Neural cell (in vitro differentiated cells): ENCODE data around the gene PSMG4. TPM values are rescaled to one million over a fixed set of nuclear protein-coding genes. Genes with fewer than 3 reads are reported as not detected.
"Not testable (repeated sequence)": the region's sequence is repeated elsewhere in the genome, so short reads cannot be mapped to it uniquely, and the experiment has no call there.

ENCODE experiments used
- H2AFZ ChIP-seq: fragments of 200-600, 300-800 bp; sonication (generic), shearing (Covaris generic); 2 replicates; pipeline ENCODE4 v1.6.0; 2014; ENCODE audit warnings: low read depth, mild to moderate bottlenecking, antibody characterized with exemption, low read length, moderate library complexity
- H3F3A ChIP-seq: fragments of 200-600 bp; shearing (Covaris generic); 2 replicates; pipeline ENCODE4 v1.6.1; 2016; ENCODE audit warnings: mild to moderate bottlenecking, moderate library complexity, mixed read lengths, antibody characterized with exemption, low read length; ENCODE audit not compliant: insufficient read depth, poor library complexity, severe bottlenecking
- H3K27ac ChIP-seq: fragments of 200-600, 300-800 bp; sonication (generic), shearing (Covaris generic); 2 replicates; pipeline ENCODE4 v1.5.1; 2014; ENCODE audit warnings: mild to moderate bottlenecking, low read length, moderate library complexity
- H3K27me3 ChIP-seq: fragments of 300-800, 200-600 bp; sonication (generic), shearing (Covaris generic); 2 replicates; pipeline ENCODE4 v1.6.0; 2014; ENCODE audit warnings: mild to moderate bottlenecking, low read depth, low read length, moderate library complexity; ENCODE audit not compliant: insufficient read depth
- H3K36me3 ChIP-seq: fragments of 300-800, 200-600 bp; sonication (generic), shearing (Covaris generic); 2 replicates; pipeline ENCODE4 v1.5.1; 2014; ENCODE audit warnings: mild to moderate bottlenecking, antibody characterized with exemption, low read length, moderate library complexity; ENCODE audit not compliant: insufficient read depth
- H3K4me2 ChIP-seq: fragments of 300-800, 200-600 bp; sonication (generic), shearing (Covaris generic); 2 replicates; pipeline ENCODE4 v1.6.0; 2014; ENCODE audit warnings: mild to moderate bottlenecking, low read length
- H3K4me3 ChIP-seq: fragments of 300-800, 200-600 bp; sonication (generic), shearing (Covaris generic); 2 replicates; pipeline ENCODE4 v1.5.1; 2014; ENCODE audit warnings: mild to moderate bottlenecking, low read length, moderate library complexity
- H3K79me2 ChIP-seq: fragments of 200-600 bp; shearing (Covaris generic); replicated peaks from 2 replicates; pipeline ENCODE4 v1.6.0; 2014; ENCODE audit warnings: mild to moderate bottlenecking, low read length, moderate library complexity; ENCODE audit not compliant: insufficient read depth
- H3K9ac ChIP-seq: fragments of 300-800, 200-600 bp; sonication (generic), shearing (Covaris generic); 2 replicates; pipeline ENCODE4 v1.6.1; 2016; ENCODE audit warnings: mild to moderate bottlenecking, low read length, mixed read lengths
- H3K9me2 ChIP-seq: fragments of 200-600 bp; shearing (Covaris generic); 2 replicates; pipeline ENCODE4 v1.6.1; 2016; ENCODE audit warnings: mild to moderate bottlenecking, low read length, mixed read lengths; ENCODE audit not compliant: insufficient read depth
- H3K9me3 ChIP-seq: fragments of 200-600, 300-800 bp; sonication (generic), shearing (Covaris generic); 2 replicates; pipeline ENCODE4 v1.6.1; 2016; ENCODE audit warnings: mild to moderate bottlenecking, mixed run types, low read length, moderate library complexity, mixed read lengths
- H4K20me1 ChIP-seq: fragments of 200-600 bp; shearing (Covaris generic); 2 replicates; pipeline ENCODE4 v1.6.1; 2016; ENCODE audit warnings: mild to moderate bottlenecking, mixed run types; ENCODE audit not compliant: insufficient read depth
- EP300 ChIP-seq: fragments of 450-650 bp; conservative IDR thresholded peaks from 2 replicates; pipeline ENCODE4 v1.6.1; 2014; ENCODE audit warnings: antibody characterized with exemption, mild to moderate bottlenecking, moderate library complexity; ENCODE audit not compliant: poor library complexity, severe bottlenecking
- EZH2 ChIP-seq: fragments of 200-600, 300-800 bp; shearing (Covaris generic), sonication (generic); IDR thresholded peaks from 2 replicates; pipeline ENCODE4 v1.6.1; 2014; ENCODE audit warnings: antibody characterized with exemption, low read length, borderline replicate concordance, mild to moderate bottlenecking; ENCODE audit not compliant: insufficient read depth, poor library complexity, severe bottlenecking
- MXI1 ChIP-seq: fragments of 450-650 bp; conservative IDR thresholded peaks from 2 replicates; pipeline ENCODE4 v1.6.1; 2014; ENCODE audit warnings: antibody characterized with exemption, mild to moderate bottlenecking; ENCODE audit not compliant: poor library complexity, severe bottlenecking
- POLR2AphosphoS5 ChIP-seq: IDR thresholded peaks from 2 replicates; pipeline ENCODE4 v1.6.1; 2012
- RAD21 ChIP-seq: fragments of 450-650 bp; conservative IDR thresholded peaks from 2 replicates; pipeline ENCODE4 v1.6.1; 2014; ENCODE audit warnings: antibody characterized with exemption, mild to moderate bottlenecking, moderate library complexity
- SMC3 ChIP-seq: fragments of 450-650 bp; conservative IDR thresholded peaks from 2 replicates; pipeline ENCODE4 v1.6.1; 2014; ENCODE audit warnings: antibody characterized with exemption, mild to moderate bottlenecking, moderate library complexity; ENCODE audit not compliant: poor library complexity
- TAF1 ChIP-seq: IDR thresholded peaks from 2 replicates; pipeline ENCODE4 v1.6.1; 2012; ENCODE audit warnings: low read depth
- polyA plus RNA-seq: library from polyadenylated mRNA; depleted of rRNA; stranded (reverse); fragments of >200 nt; gene quantifications from 2 replicates; pipeline ENCODE4 v1.2.3, GENCODE V29; 2014
- TF ChIP-seq, protein P1 (sequence below): IDR thresholded peaks from 2 replicates; pipeline ENCODE4 v1.6.1; 2012; ENCODE audit warnings: borderline replicate concordance
- TF ChIP-seq, protein P2 (sequence below): fragments of 450-650 bp; IDR thresholded peaks from 2 replicates; pipeline ENCODE4 v1.5.1; 2014; ENCODE audit warnings: antibody characterized with exemption, mild to moderate bottlenecking, moderate library complexity; ENCODE audit not compliant: poor library complexity, severe bottlenecking

PSMG4 gene
- polyA plus RNA-seq, 1 donor from 2014 or later = 52.0 TPM

DNA sequence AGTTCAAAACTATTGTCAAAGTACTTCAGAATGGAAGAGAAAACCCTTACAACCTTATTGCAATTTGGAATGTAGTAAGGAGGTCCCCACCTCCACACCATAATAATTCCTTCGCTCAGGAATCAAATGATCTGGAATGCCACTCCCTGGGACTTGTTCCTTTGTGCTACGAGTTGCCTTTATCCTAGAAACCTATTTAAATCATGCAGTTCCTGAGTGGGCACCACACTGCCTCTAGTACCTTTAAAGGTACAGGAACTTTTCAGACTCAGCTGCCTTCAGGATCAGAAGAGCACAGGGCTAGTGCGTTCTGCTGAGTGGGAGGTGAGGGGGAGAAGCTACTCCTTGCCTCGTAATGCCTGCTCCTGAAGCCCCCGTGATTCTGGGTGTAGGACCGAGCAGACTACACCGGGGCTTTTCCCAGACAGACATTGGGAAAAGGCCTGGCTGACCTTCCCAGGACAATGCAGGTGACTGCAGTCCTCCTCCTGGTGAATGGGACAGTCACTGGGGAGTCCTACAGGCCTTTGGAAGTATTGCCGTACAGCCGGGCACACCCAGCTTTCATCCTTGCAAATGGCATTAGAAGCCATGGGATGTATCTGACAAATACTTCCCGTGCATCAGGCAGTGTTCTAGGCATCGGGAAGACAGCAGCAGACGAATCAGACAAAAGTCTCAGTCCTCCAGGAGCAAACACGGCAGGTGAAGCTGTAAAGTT, 19.5 kb upstream of the PSMG4 start:
- H2AFZ ChIP-seq = no peak overlapping the region
- no peak overlapping the region for H3K9ac ChIP-seq
- no peaks in the 10 kb centered on the region for H3K27me3 ChIP-seq
- no peak for TF ChIP-seq MXI1
- no peak for TF ChIP-seq POLR2AphosphoS5
- no peak for TF ChIP-seq TAF1
- TF ChIP-seq RAD21 = no peak
- TF ChIP-seq, protein P1, sequence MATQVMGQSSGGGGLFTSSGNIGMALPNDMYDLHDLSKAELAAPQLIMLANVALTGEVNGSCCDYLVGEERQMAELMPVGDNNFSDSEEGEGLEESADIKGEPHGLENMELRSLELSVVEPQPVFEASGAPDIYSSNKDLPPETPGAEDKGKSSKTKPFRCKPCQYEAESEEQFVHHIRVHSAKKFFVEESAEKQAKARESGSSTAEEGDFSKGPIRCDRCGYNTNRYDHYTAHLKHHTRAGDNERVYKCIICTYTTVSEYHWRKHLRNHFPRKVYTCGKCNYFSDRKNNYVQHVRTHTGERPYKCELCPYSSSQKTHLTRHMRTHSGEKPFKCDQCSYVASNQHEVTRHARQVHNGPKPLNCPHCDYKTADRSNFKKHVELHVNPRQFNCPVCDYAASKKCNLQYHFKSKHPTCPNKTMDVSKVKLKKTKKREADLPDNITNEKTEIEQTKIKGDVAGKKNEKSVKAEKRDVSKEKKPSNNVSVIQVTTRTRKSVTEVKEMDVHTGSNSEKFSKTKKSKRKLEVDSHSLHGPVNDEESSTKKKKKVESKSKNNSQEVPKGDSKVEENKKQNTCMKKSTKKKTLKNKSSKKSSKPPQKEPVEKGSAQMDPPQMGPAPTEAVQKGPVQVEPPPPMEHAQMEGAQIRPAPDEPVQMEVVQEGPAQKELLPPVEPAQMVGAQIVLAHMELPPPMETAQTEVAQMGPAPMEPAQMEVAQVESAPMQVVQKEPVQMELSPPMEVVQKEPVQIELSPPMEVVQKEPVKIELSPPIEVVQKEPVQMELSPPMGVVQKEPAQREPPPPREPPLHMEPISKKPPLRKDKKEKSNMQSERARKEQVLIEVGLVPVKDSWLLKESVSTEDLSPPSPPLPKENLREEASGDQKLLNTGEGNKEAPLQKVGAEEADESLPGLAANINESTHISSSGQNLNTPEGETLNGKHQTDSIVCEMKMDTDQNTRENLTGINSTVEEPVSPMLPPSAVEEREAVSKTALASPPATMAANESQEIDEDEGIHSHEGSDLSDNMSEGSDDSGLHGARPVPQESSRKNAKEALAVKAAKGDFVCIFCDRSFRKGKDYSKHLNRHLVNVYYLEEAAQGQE = no peak
- no peak for TF ChIP-seq EZH2
- no peak for TF ChIP-seq SMC3
- TF ChIP-seq EP300 = no peak
- TF ChIP-seq, protein P2, sequence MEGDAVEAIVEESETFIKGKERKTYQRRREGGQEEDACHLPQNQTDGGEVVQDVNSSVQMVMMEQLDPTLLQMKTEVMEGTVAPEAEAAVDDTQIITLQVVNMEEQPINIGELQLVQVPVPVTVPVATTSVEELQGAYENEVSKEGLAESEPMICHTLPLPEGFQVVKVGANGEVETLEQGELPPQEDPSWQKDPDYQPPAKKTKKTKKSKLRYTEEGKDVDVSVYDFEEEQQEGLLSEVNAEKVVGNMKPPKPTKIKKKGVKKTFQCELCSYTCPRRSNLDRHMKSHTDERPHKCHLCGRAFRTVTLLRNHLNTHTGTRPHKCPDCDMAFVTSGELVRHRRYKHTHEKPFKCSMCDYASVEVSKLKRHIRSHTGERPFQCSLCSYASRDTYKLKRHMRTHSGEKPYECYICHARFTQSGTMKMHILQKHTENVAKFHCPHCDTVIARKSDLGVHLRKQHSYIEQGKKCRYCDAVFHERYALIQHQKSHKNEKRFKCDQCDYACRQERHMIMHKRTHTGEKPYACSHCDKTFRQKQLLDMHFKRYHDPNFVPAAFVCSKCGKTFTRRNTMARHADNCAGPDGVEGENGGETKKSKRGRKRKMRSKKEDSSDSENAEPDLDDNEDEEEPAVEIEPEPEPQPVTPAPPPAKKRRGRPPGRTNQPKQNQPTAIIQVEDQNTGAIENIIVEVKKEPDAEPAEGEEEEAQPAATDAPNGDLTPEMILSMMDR = no peak
- no peaks in the 10 kb centered on the region for H3K9me2 ChIP-seq
- no peaks in the 10 kb centered on the region for H3K9me3 ChIP-seq
- H3K4me3 ChIP-seq = no peak overlapping the region
- no peak overlapping the region for H3K4me2 ChIP-seq
- H3K79me2 ChIP-seq = peaks cover 45% of the 10 kb centered on the region
- no peak overlapping the region for H3K27ac ChIP-seq
- H3F3A ChIP-seq = no peaks in the 10 kb centered on the region
- H3K36me3 ChIP-seq = peaks cover 10% of the 10 kb centered on the region
- no peaks in the 10 kb centered on the region for H4K20me1 ChIP-seq

DNA sequence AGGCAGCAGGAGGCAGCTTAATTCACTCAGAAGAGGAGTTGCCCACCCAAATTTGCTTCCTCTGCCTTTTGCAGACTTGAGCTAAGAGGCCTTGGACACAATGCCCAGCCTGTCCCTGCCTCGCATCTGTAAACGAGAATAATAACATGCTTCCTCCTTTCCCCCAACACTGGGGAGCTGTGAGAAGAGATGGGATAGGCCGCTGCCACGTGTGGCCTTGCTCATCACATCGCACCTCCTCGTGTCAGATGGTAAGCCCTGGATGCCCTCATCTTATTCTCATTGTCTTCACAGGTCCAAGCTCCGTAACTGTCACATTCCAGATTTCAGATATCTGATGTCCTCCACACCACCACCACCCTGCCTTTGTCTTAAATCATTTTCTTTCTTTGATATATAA, 18.2 kb upstream of the PSMG4 start:
- no peak for TF ChIP-seq POLR2AphosphoS5
- no peak for TF ChIP-seq MXI1
- TF ChIP-seq EP300 = no peak
- no peak for TF ChIP-seq TAF1

DNA sequence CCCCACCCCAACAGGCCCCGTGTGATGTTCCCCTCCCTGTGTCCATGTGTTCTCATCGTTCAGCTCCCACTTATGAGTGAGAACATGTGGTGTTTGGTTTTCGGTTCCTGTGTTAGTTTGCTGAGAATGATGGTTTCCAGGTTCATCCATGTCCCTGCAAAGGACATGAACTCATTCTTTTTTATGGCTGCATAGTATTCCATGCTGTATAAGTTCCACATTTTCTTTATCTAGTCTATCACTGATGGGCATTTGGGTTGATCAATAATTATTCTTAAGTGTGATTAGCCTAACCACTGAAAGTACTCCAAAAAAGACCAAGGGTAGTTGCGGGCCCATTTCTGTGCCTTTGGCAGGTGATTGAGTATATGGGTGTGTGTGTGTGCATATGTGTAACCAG, 17.0 kb upstream of the PSMG4 start:
- not testable (repeated sequence) for H3K9me2 ChIP-seq, H3K27ac ChIP-seq, H3K4me3 ChIP-seq, H3F3A ChIP-seq, H3K27me3 ChIP-seq, H3K9me3 ChIP-seq, H4K20me1 ChIP-seq, H3K9ac ChIP-seq, H2AFZ ChIP-seq, H3K4me2 ChIP-seq
- Histone ChIP-seq H3K79me2 (peaks cover 26% of the 10 kb centered on the region), H3K36me3 (peaks cover 11% of the 10 kb centered on the region)

More for the DNA sequence above, 18.2 kb upstream of the PSMG4 start:
- Histone ChIP-seq H3K4me2 (no peak overlapping the region), H4K20me1 (no peaks in the 10 kb centered on the region), H3K36me3 (peaks cover 11% of the 10 kb centered on the region), H2AFZ (no peak overlapping the region), H3K9me2 (no peaks in the 10 kb centered on the region), H3K9ac (no peak overlapping the region), H3K4me3 (no peak overlapping the region), H3K9me3 (no peaks in the 10 kb centered on the region), H3F3A (no peaks in the 10 kb centered on the region), H3K27me3 (no peaks in the 10 kb centered on the region), H3K27ac (no peak overlapping the region), H3K79me2 (peaks cover 32% of the 10 kb centered on the region)
